ENCODE data around the gene MAD1L1. TPM values are rescaled to one million over a fixed set of nuclear protein-coding genes. Genes with fewer than 3 reads are reported as not detected.

The MAD1L1 gene
- total and polyA plus RNA-seq, 2 donors (not counting 3 experiments of a cell fraction or from before 2014, with no cell fraction given), result 34.1 to 42.3 TPM

- Histone ChIP-seq H3K9ac (replicated peaks; ENCODE audit: extremely low read depth, insufficient read depth, low read length) (no peak overlapping the region), H2AFZ (ENCODE audit: low read depth, low read length) (no peak overlapping the region), H3K4me2 (ENCODE audit: insufficient read depth, low read length) (no peak overlapping the region), H3K4me3 (replicated peaks in 1 of 3; ENCODE audit: insufficient read depth in 1 of 3, low read depth in 1 of 3, low read length in 3 of 3) (no peak overlapping the region), H3K4me1 (ENCODE audit: control insufficient read depth, extremely low read depth, insufficient read depth, low read length) (peaks cover 1% of the 10 kb centered on the region), H3K9me3 (replicated peaks; ENCODE audit: control insufficient read depth, insufficient read depth, low read length) (no peaks in the 10 kb centered on the region), H3K27me3 (ENCODE audit: control insufficient read depth in 2 of 2, insufficient read depth in 2 of 2, low read length in 2 of 2) (no peaks in the 10 kb centered on the region), H3K9me1 (replicated peaks; ENCODE audit: control insufficient read depth, extremely low read depth, insufficient read depth, low read length) (no peaks in the 10 kb centered on the region), H3K27ac (ENCODE audit: insufficient read depth, low read depth, low read length) (no peak overlapping the region), H3K36me3 (ENCODE audit: control insufficient read depth in 2 of 2, extremely low read depth in 1 of 2, insufficient read depth in 2 of 2, low read length in 2 of 2) (no peaks in the 10 kb centered on the region), H3K79me2 (ENCODE audit: control insufficient read depth, insufficient read depth, low read length) (no peaks in the 10 kb centered on the region), H4K20me1 (replicated peaks; ENCODE audit: control insufficient read depth, extremely low read depth, insufficient read depth, low read length) (no peaks in the 10 kb centered on the region)
- no TSS peak for BruUV-seq (replicated peaks)
- ChIA-PET CTCF (no interaction called here), POLR2A (no interaction called here)
- FAIRE-seq (no peak), DNase-seq (ENCODE audit: low read depth, low spot score) (no peak)
- dilution Hi-C loops (cut with MboI; ENCODE audit: extremely low pct_ligation_motif_present, low sequenced_read_pairs), result no loop called here
- TF ChIP-seq MYC (IDR thresholded peaks at IDR 0.05; ENCODE audit: low read depth, low read length) (no peak), POLR2A (IDR thresholded peaks at IDR 0.05; ENCODE audit: low read depth, low read length) (no peak), POLR2AphosphoS5 (IDR thresholded peaks at IDR 0.05; ENCODE audit: insufficient read depth, low read depth, low read length) (no peak)
- intact Hi-C loops (cut with micrococcal nuclease), result no loop called here
These were observed 296.1 kb downstream of the MAD1L1 start for GRCh38 chr7:1936531-1937251.

- peaks cover 2% of the 10 kb centered on the region for H3K4me1 ChIP-seq (ENCODE audit: control insufficient read depth, extremely low read depth, insufficient read depth, low read length)
- intact Hi-C loops (cut with micrococcal nuclease), result no loop called here
- no TSS peak for BruUV-seq (replicated peaks)
- no peaks in the 10 kb centered on the region for H3K9me1 ChIP-seq (replicated peaks; ENCODE audit: control insufficient read depth, extremely low read depth, insufficient read depth, low read length)
- H3K79me2 ChIP-seq (ENCODE audit: control insufficient read depth, insufficient read depth, low read length), result no peaks in the 10 kb centered on the region
- no peak overlapping the region for H3K9ac ChIP-seq (replicated peaks; ENCODE audit: extremely low read depth, insufficient read depth, low read length)
- H4K20me1 ChIP-seq (replicated peaks; ENCODE audit: control insufficient read depth, extremely low read depth, insufficient read depth, low read length), result no peaks in the 10 kb centered on the region
- no peak overlapping the region for H2AFZ ChIP-seq (ENCODE audit: low read depth, low read length)
- ChIA-PET POLR2A (no interaction called here), CTCF (no interaction called here)
- H3K4me3 ChIP-seq (replicated peaks in 1 of 3; ENCODE audit: insufficient read depth in 1 of 3, low read depth in 1 of 3, low read length in 3 of 3), result no peak overlapping the region
- H3K36me3 ChIP-seq (ENCODE audit: control insufficient read depth in 2 of 2, extremely low read depth in 1 of 2, insufficient read depth in 2 of 2, low read length in 2 of 2), result no peaks in the 10 kb centered on the region
- dilution Hi-C loops (cut with MboI; ENCODE audit: extremely low pct_ligation_motif_present, low sequenced_read_pairs), result no loop called here
- TF ChIP-seq MAX (IDR thresholded peaks at IDR 0.05; ENCODE audit: insufficient read depth, insufficient read length) (no peak), GATA2 (IDR thresholded peaks at IDR 0.05; ENCODE audit: insufficient read depth, insufficient read length, low read depth, low read length) (no peak), CTCF (IDR thresholded peaks at IDR 0.05; ENCODE audit: extremely low read depth in 1 of 2, insufficient read depth in 1 of 2, low read depth in 1 of 2, low read length in 2 of 2) (no peak), MYC (IDR thresholded peaks at IDR 0.05; ENCODE audit: low read depth, low read length) (no peak), FOS (IDR thresholded peaks at IDR 0.05; ENCODE audit: borderline replicate concordance, insufficient read depth, low read length) (no peak), POLR2A (IDR thresholded peaks at IDR 0.05; ENCODE audit: low read depth, low read length) (no peak)
- H3K9me3 ChIP-seq (replicated peaks; ENCODE audit: control insufficient read depth, insufficient read depth, low read length), result no peaks in the 10 kb centered on the region
- no peak overlapping the region for H3K4me2 ChIP-seq (ENCODE audit: insufficient read depth, low read length)
- H3K27ac ChIP-seq (ENCODE audit: insufficient read depth, low read depth, low read length), result no peak overlapping the region
- no peaks in the 10 kb centered on the region for H3K27me3 ChIP-seq (ENCODE audit: control insufficient read depth in 2 of 2, insufficient read depth in 2 of 2, low read length in 2 of 2)
- no peak for FAIRE-seq
- DNase-seq (ENCODE audit: low read depth, low spot score), result no peak
These were observed 296.8 kb downstream of the MAD1L1 start for GRCh38 chr7:1936006-1936310.
